Activated CD4-positive, CD25-positive, alpha-beta regulatory T cell (primary cell): ENCODE data around the gene BPIFA3.
A peak's percentile ranks its signal among the peaks of the same experiment; 100 is the strongest.
"Not testable (repeated sequence)": the region's sequence is repeated elsewhere in the genome, so short reads cannot be mapped to it uniquely, and the experiment has no call there.

Experiments
- DNase-seq, 4 experiments: peaks; one replicate each; lab custom pipeline; 2025; lab: John Stamatoyannopoulos, UW

The BPIFA3 gene

GRCh38 chr20:33217052-33217451 is at the start of gene BPIFA3:
Gene BPIFA3, plus strand, starts transcription at chr20:33217352. Its CDS starts 185 bp downstream, at chr20:33217537.
- DNase-seq: no peak

- DNase-seq: no peak
These were observed 49.3 kb upstream of the BPIFA3 start, which contains the start of gene BPIFA2 for GRCh38 chr20:33167859-33168258. Gene BPIFA2, plus strand, starts transcription at chr20:33168159. Its CDS starts 987 bp downstream, at chr20:33169146.

GRCh38 chr20:33169176-33169794 is 47.9 kb upstream of the BPIFA3 start:
- peak in 1 of 4 experiments; percentile 15 for DNase-seq

- DNase-seq: no peak
These were observed 44.4 kb upstream of the BPIFA3 start for GRCh38 chr20:33172781-33173180.

GRCh38 chr20:33175123-33175522 is 42.0 kb upstream of the BPIFA3 start:
- DNase-seq: no peak

GRCh38 chr20:33176101-33176500 is 41.1 kb upstream of the BPIFA3 start:
- DNase-seq: no peak

GRCh38 chr20:33177866-33178265 is 39.3 kb upstream of the BPIFA3 start:
- DNase-seq: no peak

- DNase-seq: no peak
These were observed 38.4 kb upstream of the BPIFA3 start for GRCh38 chr20:33178726-33179125.

GRCh38 chr20:33180169-33180568 is 37.0 kb upstream of the BPIFA3 start:
- DNase-seq: no peak

GRCh38 chr20:33181482-33182093 is 35.6 kb upstream of the BPIFA3 start:
- DNase-seq: no peak

- no peak for DNase-seq
These were observed 33.8 kb upstream of the BPIFA3 start for GRCh38 chr20:33183312-33183711.

GRCh38 chr20:33185031-33185590 is 32.0 kb upstream of the BPIFA3 start:
- not testable (repeated sequence) for DNase-seq

GRCh38 chr20:33187491-33187890 is 29.7 kb upstream of the BPIFA3 start:
- no peak for DNase-seq

GRCh38 chr20:33188421-33188820 is 28.7 kb upstream of the BPIFA3 start:
- DNase-seq: no peak

GRCh38 chr20:33191484-33191883 is 25.7 kb upstream of the BPIFA3 start:
- DNase-seq: no peak

GRCh38 chr20:33191955-33192354 is 25.2 kb upstream of the BPIFA3 start:
- DNase-seq: no peak

- no peak for DNase-seq
These were observed 24.1 kb upstream of the BPIFA3 start for GRCh38 chr20:33192912-33193501.

- DNase-seq: no peak
These were observed 18.1 kb upstream of the BPIFA3 start for GRCh38 chr20:33199026-33199425.

- no peak for DNase-seq
These were observed 14.7 kb upstream of the BPIFA3 start for GRCh38 chr20:33202451-33202850.

- DNase-seq: no peak
These were observed 13.7 kb upstream of the BPIFA3 start for GRCh38 chr20:33203444-33203843.

- peak in 1 of 4 experiments; percentile 30 for DNase-seq
These were observed 7.4 kb upstream of the BPIFA3 start for GRCh38 chr20:33209789-33210188.

- no peak for DNase-seq
These were observed 6.8 kb upstream of the BPIFA3 start for GRCh38 chr20:33210371-33210770.

GRCh38 chr20:33211817-33212424 is 5.2 kb upstream of the BPIFA3 start:
- no peak for DNase-seq
